ENCODE data around the gene TSPAN17.

TSPAN17 gene

GRCh38 chr5:176674799-176675198 lies 27.5 kb downstream of the TSPAN17 start:
- no peak for TF ChIP-seq FOXP2 (optimal IDR thresholded peaks at IDR 0.05; ENCODE audit: borderline replicate concordance, extremely low read depth, extremely low read length, insufficient read depth)
- TF ChIP-seq POLR2AphosphoS5 (IDR thresholded peaks at IDR 0.05; ENCODE audit: low read depth, low read length): no peak
- TF ChIP-seq SIN3A (IDR thresholded peaks at IDR 0.05; ENCODE audit: borderline replicate concordance, insufficient read depth, low read length): no peak
- no peak for TF ChIP-seq TAF1 (IDR thresholded peaks at IDR 0.05; ENCODE audit: borderline replicate concordance, insufficient read depth, low read length)
- no peak for TF ChIP-seq REST (IDR thresholded peaks at IDR 0.05; ENCODE audit: insufficient read depth in 1 of 2, low read depth in 2 of 2, low read length in 2 of 2)

- TF ChIP-seq POLR2AphosphoS5 (IDR thresholded peaks at IDR 0.05; ENCODE audit: low read depth, low read length): no peak
- TF ChIP-seq SIN3A (IDR thresholded peaks at IDR 0.05; ENCODE audit: borderline replicate concordance, insufficient read depth, low read length): no peak
- TF ChIP-seq REST (IDR thresholded peaks at IDR 0.05; ENCODE audit: insufficient read depth in 1 of 2, low read depth in 2 of 2, low read length in 2 of 2): no peak
- no peak for TF ChIP-seq FOXP2 (optimal IDR thresholded peaks at IDR 0.05; ENCODE audit: borderline replicate concordance, extremely low read depth, extremely low read length, insufficient read depth)
- TF ChIP-seq TAF1 (IDR thresholded peaks at IDR 0.05; ENCODE audit: borderline replicate concordance, insufficient read depth, low read length): no peak
Measured at GRCh38 chr5:176675676-176676360, 28.5 kb downstream of the TSPAN17 start.

- TF ChIP-seq FOXP2 (optimal IDR thresholded peaks at IDR 0.05; ENCODE audit: borderline replicate concordance, extremely low read depth, extremely low read length, insufficient read depth) (no peak), SIN3A (IDR thresholded peaks at IDR 0.05; ENCODE audit: borderline replicate concordance, insufficient read depth, low read length) (no peak), POLR2AphosphoS5 (IDR thresholded peaks at IDR 0.05; ENCODE audit: low read depth, low read length) (no peak), REST (IDR thresholded peaks at IDR 0.05; ENCODE audit: insufficient read depth in 1 of 2, low read depth in 2 of 2, low read length in 2 of 2) (no peak), TAF1 (IDR thresholded peaks at IDR 0.05; ENCODE audit: borderline replicate concordance, insufficient read depth, low read length) (no peak)
Measured at GRCh38 chr5:176676361-176676824, 29.1 kb downstream of the TSPAN17 start.

- TF ChIP-seq REST (IDR thresholded peaks at IDR 0.05; ENCODE audit: insufficient read depth in 1 of 2, low read depth in 2 of 2, low read length in 2 of 2) (no peak), FOXP2 (optimal IDR thresholded peaks at IDR 0.05; ENCODE audit: borderline replicate concordance, extremely low read depth, extremely low read length, insufficient read depth) (no peak), POLR2AphosphoS5 (IDR thresholded peaks at IDR 0.05; ENCODE audit: low read depth, low read length) (no peak), SIN3A (IDR thresholded peaks at IDR 0.05; ENCODE audit: borderline replicate concordance, insufficient read depth, low read length) (no peak), TAF1 (IDR thresholded peaks at IDR 0.05; ENCODE audit: borderline replicate concordance, insufficient read depth, low read length) (no peak)
Measured at GRCh38 chr5:176677209-176677939, 30.1 kb downstream of the TSPAN17 start.

Measured in PFSK-1 (cell line).